ENCODE results near the gene MPL.

- no peak for TF ChIP-seq CTCF (IDR thresholded peaks at IDR 0.05 in 4 of 5, conservative IDR thresholded peaks at IDR 0.05 in 1 of 5)
- TF ChIP-seq POLR2A (IDR thresholded peaks at IDR 0.05): no peak
Measured at GRCh38 chr1:43321331-43321891, 16.2 kb upstream of the MPL start.

Measured in gastrocnemius medialis (tissue), 4 donors.